Rectal smooth muscle tissue (tissue), 1 donor: Measurements from ENCODE around the gene KCNK17.

Experiments
- H3K27ac ChIP-seq: one replicate; pipeline ENCODE4 v1.7.0; 2013; ENCODE audit warnings: low read depth, low read length, inconsistent platforms
- H3K27me3 ChIP-seq: one replicate; pipeline ENCODE4 v1.7.0; 2013; ENCODE audit warnings: low read length; ENCODE audit not compliant: control insufficient read depth, insufficient read depth
- H3K36me3 ChIP-seq: one replicate; pipeline ENCODE4 v1.7.0; 2013; ENCODE audit warnings: low read length; ENCODE audit not compliant: control insufficient read depth, insufficient read depth
- H3K4me1 ChIP-seq: one replicate; pipeline ENCODE4 v1.7.0; 2013; ENCODE audit warnings: low read length; ENCODE audit not compliant: control insufficient read depth, insufficient read depth
- H3K4me3 ChIP-seq: one replicate; pipeline ENCODE4 v1.7.0; 2013; ENCODE audit warnings: low read length
- H3K9ac ChIP-seq: one replicate; pipeline ENCODE4 v1.7.0; 2013; ENCODE audit warnings: low read length

Gene KCNK17

GRCh38 chr6:39268721-39269120 is 45.5 kb downstream of the KCNK17 start:
- no peak overlapping the region for H3K9ac ChIP-seq
- H3K27me3 ChIP-seq = no peaks in the 10 kb centered on the region
- H3K36me3 ChIP-seq = no peaks in the 10 kb centered on the region
- H3K27ac ChIP-seq = no peak overlapping the region
- H3K4me1 ChIP-seq = no peaks in the 10 kb centered on the region
- no peak overlapping the region for H3K4me3 ChIP-seq

GRCh38 chr6:39268171-39268570 is 46.0 kb downstream of the KCNK17 start:
- Histone ChIP-seq H3K27ac (no peak overlapping the region), H3K9ac (no peak overlapping the region), H3K4me3 (no peak overlapping the region), H3K27me3 (no peaks in the 10 kb centered on the region), H3K36me3 (no peaks in the 10 kb centered on the region), H3K4me1 (no peaks in the 10 kb centered on the region)

- no peaks in the 10 kb centered on the region for H3K27me3 ChIP-seq
- H3K4me1 ChIP-seq = no peaks in the 10 kb centered on the region
- no peak overlapping the region for H3K27ac ChIP-seq
- H3K36me3 ChIP-seq = no peaks in the 10 kb centered on the region
- H3K9ac ChIP-seq = no peak overlapping the region
- no peak overlapping the region for H3K4me3 ChIP-seq
These were observed 47.4 kb downstream of the KCNK17 start for GRCh38 chr6:39266782-39267355.

- Histone ChIP-seq H3K9ac (no peak overlapping the region), H3K4me1 (no peaks in the 10 kb centered on the region), H3K36me3 (no peaks in the 10 kb centered on the region), H3K4me3 (no peak overlapping the region), H3K27ac (no peak overlapping the region), H3K27me3 (no peaks in the 10 kb centered on the region)
These were observed 47.8 kb downstream of the KCNK17 start for GRCh38 chr6:39266375-39266774.

- H3K36me3 ChIP-seq = no peaks in the 10 kb centered on the region
These were observed 50.7 kb downstream of the KCNK17 start for GRCh38 chr6:39263303-39264037.

GRCh38 chr6:39261751-39262150 is 52.5 kb downstream of the KCNK17 start:
- Histone ChIP-seq H3K27me3 (no peaks in the 10 kb centered on the region), H3K27ac (no peak overlapping the region), H3K4me3 (no peak overlapping the region), H3K36me3 (no peaks in the 10 kb centered on the region), H3K4me1 (no peaks in the 10 kb centered on the region), H3K9ac (no peak overlapping the region)

More at GRCh38 chr6:39263303-39264037, 50.7 kb downstream of the KCNK17 start:
- no peak overlapping the region for H3K9ac ChIP-seq
- H3K27me3 ChIP-seq = no peaks in the 10 kb centered on the region
- H3K4me1 ChIP-seq = no peaks in the 10 kb centered on the region
- no peak overlapping the region for H3K27ac ChIP-seq
- H3K4me3 ChIP-seq = no peak overlapping the region

- no peak overlapping the region for H3K4me3 ChIP-seq
- H3K4me1 ChIP-seq = no peaks in the 10 kb centered on the region
- H3K36me3 ChIP-seq = no peaks in the 10 kb centered on the region
- H3K27me3 ChIP-seq = no peaks in the 10 kb centered on the region
- H3K9ac ChIP-seq = no peak overlapping the region
- no peak overlapping the region for H3K27ac ChIP-seq
These were observed 53.3 kb downstream of the KCNK17 start for GRCh38 chr6:39260953-39261352.

GRCh38 chr6:39260456-39260855 is 53.8 kb downstream of the KCNK17 start:
- Histone ChIP-seq H3K4me3 (no peak overlapping the region), H3K36me3 (no peaks in the 10 kb centered on the region), H3K9ac (no peak overlapping the region), H3K4me1 (no peaks in the 10 kb centered on the region), H3K27ac (no peak overlapping the region), H3K27me3 (no peaks in the 10 kb centered on the region)

GRCh38 chr6:39256294-39256940 is 57.8 kb downstream of the KCNK17 start:
- H3K4me1 ChIP-seq = no peaks in the 10 kb centered on the region
- H3K9ac ChIP-seq = no peak overlapping the region
- H3K27ac ChIP-seq = no peak overlapping the region
- no peaks in the 10 kb centered on the region for H3K27me3 ChIP-seq
- H3K4me3 ChIP-seq = no peak overlapping the region
- no peaks in the 10 kb centered on the region for H3K36me3 ChIP-seq

GRCh38 chr6:39254999-39255535 is 59.2 kb downstream of the KCNK17 start:
- Histone ChIP-seq H3K4me3 (no peak overlapping the region), H3K27me3 (no peaks in the 10 kb centered on the region), H3K4me1 (no peaks in the 10 kb centered on the region), H3K36me3 (no peaks in the 10 kb centered on the region), H3K27ac (no peak overlapping the region), H3K9ac (no peak overlapping the region)

- Histone ChIP-seq H3K27me3 (no peaks in the 10 kb centered on the region), H3K4me3 (no peak overlapping the region), H3K36me3 (no peaks in the 10 kb centered on the region), H3K9ac (no peak overlapping the region), H3K27ac (no peak overlapping the region), H3K4me1 (no peaks in the 10 kb centered on the region)
These were observed 62.8 kb downstream of the KCNK17 start for GRCh38 chr6:39251406-39251805.

- H3K4me3 ChIP-seq = no peak overlapping the region
- no peak overlapping the region for H3K27ac ChIP-seq
- no peaks in the 10 kb centered on the region for H3K4me1 ChIP-seq
- H3K27me3 ChIP-seq = no peaks in the 10 kb centered on the region
- H3K36me3 ChIP-seq = no peaks in the 10 kb centered on the region
- no peak overlapping the region for H3K9ac ChIP-seq
These were observed 63.7 kb downstream of the KCNK17 start for GRCh38 chr6:39250507-39250906.
